AG04449 (cell line): ENCODE data around the gene BMP6.

Experiments
- CTCF ChIA-PET: fragments of 350-600 bp; formaldehyde crosslinking; extraction: SDS; loops from one replicate; lab custom pipeline; 2021; ENCODE audit warnings: antibody characterized with exemption; lab: Yijun Ruan, JAX
- POLR2A ChIA-PET: fragments of 400-600, 350-600 bp; formaldehyde crosslinking; extraction: SDS; loops from one replicate; lab custom pipeline; 2020; ENCODE audit warnings: antibody characterized with exemption, inconsistent platforms; lab: Yijun Ruan, JAX
- DNase-seq: peaks from one replicate; pipeline ENCODE4 v3.0.0-alpha.2; 2010; ENCODE audit warnings: low read depth, low spot score
- H3K4me3 ChIP-seq: 2 replicates; pipeline ENCODE4 v1.5.1; 2011; ENCODE audit warnings: low read depth, mild to moderate bottlenecking, control low read depth, low read length
- CTCF ChIP-seq: IDR thresholded peaks from one replicate; pipeline ENCODE4 v1.5.1; 2011; ENCODE audit warnings: mild to moderate bottlenecking, moderate library complexity, low read length, control low read depth, inconsistent platforms; ENCODE audit not compliant: insufficient read depth; ENCODE audit errors: missing control alignments

BMP6 gene

GRCh38 chr6:7803214-7803613, 77.3 kb downstream of the BMP6 start:
- DNase-seq: no peak
- no peak overlapping the region for H3K4me3 ChIP-seq
- TF ChIP-seq CTCF: no peak
- ChIA-PET POLR2A (interaction anchor here (0.6 kb wide), 1 partner anchor 1624 kb away, joined by 3 read pairs; no protein-coding TSS in a partner anchor), CTCF (no interaction called here)

- CTCF ChIA-PET: no interaction called here
Observed at GRCh38 chr6:7805078-7805849, 79.4 kb downstream of the BMP6 start.

GRCh38 chr6:7805850-7806214, 79.9 kb downstream of the BMP6 start:
- TF ChIP-seq CTCF: no peak
- ChIA-PET CTCF (no interaction called here), POLR2A (no interaction called here)
- DNase-seq: no peak
- no peak overlapping the region for H3K4me3 ChIP-seq

More at GRCh38 chr6:7805078-7805849, 79.4 kb downstream of the BMP6 start:
- no peak overlapping the region for H3K4me3 ChIP-seq
- no peak for DNase-seq
- TF ChIP-seq CTCF: no peak
- POLR2A ChIA-PET: no interaction called here

DNA sequence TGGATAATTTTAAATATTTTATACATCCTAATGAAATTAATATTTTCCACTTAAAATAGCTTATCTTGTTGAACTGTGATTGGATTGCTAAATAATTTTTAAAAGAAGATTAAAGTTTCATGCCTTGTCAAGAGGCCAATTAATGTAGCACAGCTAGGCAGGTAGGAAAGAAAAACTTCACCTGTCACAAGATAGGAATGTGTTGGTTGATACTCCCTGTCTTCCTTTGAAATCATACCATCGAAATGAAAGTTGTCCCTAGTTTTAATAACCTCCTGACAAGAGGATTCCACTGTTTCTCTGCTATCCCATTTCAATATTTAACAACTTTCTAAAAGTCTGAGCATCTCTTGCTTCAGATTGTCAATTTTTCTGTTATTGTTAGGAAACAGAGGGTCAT, 80.8 kb downstream of the BMP6 start:
- no peak for DNase-seq
- ChIA-PET CTCF (no interaction called here), POLR2A (no interaction called here)
- H3K4me3 ChIP-seq: no peak overlapping the region
- no peak for TF ChIP-seq CTCF

GRCh38 chr6:7809346-7809745, 83.4 kb downstream of the BMP6 start:
- DNase-seq: no peak
- ChIA-PET POLR2A (no interaction called here), CTCF (no interaction called here)
- no peak for TF ChIP-seq CTCF
- H3K4me3 ChIP-seq: no peak overlapping the region

DNA sequence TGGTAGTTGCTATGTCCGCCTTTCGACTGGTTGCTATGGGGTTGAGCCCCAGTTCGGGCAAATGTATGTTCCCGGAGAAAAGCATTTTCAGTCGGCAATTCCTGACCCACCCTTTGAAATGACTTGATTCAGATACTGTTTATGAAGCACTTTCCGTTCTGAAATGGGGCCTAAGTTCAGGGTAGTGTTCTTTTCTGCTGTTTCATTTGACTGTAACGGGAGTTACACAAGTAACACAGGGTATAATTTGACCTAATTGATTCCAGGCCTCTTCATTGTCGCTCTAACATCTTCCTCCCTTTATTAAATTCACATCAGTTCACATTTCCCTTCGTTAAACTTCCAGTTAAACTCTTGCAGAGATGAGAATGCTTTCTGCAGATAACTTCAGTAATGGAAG, 85.5 kb downstream of the BMP6 start:
- ChIA-PET POLR2A (no interaction called here), CTCF (no interaction called here)
- no peak overlapping the region for H3K4me3 ChIP-seq
- no peak for DNase-seq
- TF ChIP-seq CTCF: no peak
